GM12878 (cell line): Measurements from ENCODE around the gene AOAH. TPM values are rescaled to one million over a fixed set of nuclear protein-coding genes. Genes with fewer than 3 reads are reported as not detected.

Experiments used
- ATAC-seq: fragments of 200-7000 bp; cut with Tn5 transposase; 3 replicates; pipeline ENCODE4 v1.9.1; 2020; ENCODE audit warnings: mild to moderate bottlenecking, moderate library complexity
- BruUV-seq: library from RNA; stranded (reverse); fragments of 400-500 nt; replicated peaks from 2 replicates; lab custom pipeline; 2021; lab: Mats Ljungman, UMichigan
- CTCF ChIA-PET: fragments of 300-600 bp; sonication (Branson Sonifier 250); formaldehyde crosslinking; extraction: SDS; loops from one replicate; lab custom pipeline; 2021; ENCODE audit warnings: inconsistent platforms; lab: Yijun Ruan, JAX
- POLR2A ChIA-PET: fragments of 350-600 bp; formaldehyde crosslinking; extraction: SDS; loops from one replicate; lab custom pipeline; 2021; ENCODE audit warnings: inconsistent platforms; lab: Charles Lee
- RAD21 ChIA-PET: fragments of 300-600 bp; sonication (Branson Sonifier 250); formaldehyde crosslinking; loops from one replicate; lab custom pipeline; 2023; ENCODE audit warnings: antibody characterized with exemption; ENCODE audit not compliant: unreplicated experiment; lab: Charles Lee
- SMC1A ChIA-PET: fragments of 300-600 bp; sonication (Branson Sonifier 250); formaldehyde crosslinking; loops from one replicate; lab custom pipeline; 2023; ENCODE audit not compliant: unreplicated experiment, uncharacterized antibody; lab: Charles Lee
- DNase-seq: peaks from one replicate; pipeline ENCODE4 v3.0.0-alpha.2; 2011; ENCODE audit warnings: low read depth, low spot score
- FAIRE-seq: peaks from 3 replicates; lab custom pipeline; 2011; peaks lifted over from hg19 to GRCh38; lab: Jason Lieb, UNC
- H2AFZ ChIP-seq: 2 replicates; pipeline ENCODE4 v1.6.0; 2011; ENCODE audit warnings: low read depth, low read length, control low read depth; ENCODE audit not compliant: control insufficient read depth
- H3K27ac ChIP-seq: 2 replicates; pipeline ENCODE4 v1.5.1; 2011; ENCODE audit warnings: control low read depth; ENCODE audit not compliant: control insufficient read depth, insufficient read depth
- H3K27me3 ChIP-seq, 2 experiments: replicated peaks in 1 of 2; 2 replicates each; pipeline versions ENCODE4 v1.6.0 to v1.6.1; 2011; ENCODE audit warnings: low read length in 1 of 2; ENCODE audit not compliant: control insufficient read depth in 2 of 2, insufficient read depth in 2 of 2
- H3K36me3 ChIP-seq, 2 experiments: 2 replicates each; pipeline ENCODE4 v1.5.1; 2011; ENCODE audit warnings: low read length in 1 of 2; ENCODE audit not compliant: control insufficient read depth in 2 of 2, insufficient read depth in 2 of 2
- H3K4me1 ChIP-seq: 2 replicates; pipeline ENCODE4 v1.6.1; 2011; ENCODE audit warnings: mild to moderate bottlenecking, low read length, moderate library complexity, mixed read lengths; ENCODE audit not compliant: control insufficient read depth, insufficient read depth
- H3K4me2 ChIP-seq: 2 replicates; pipeline ENCODE4 v1.6.0; 2011; ENCODE audit warnings: control low read depth; ENCODE audit not compliant: control insufficient read depth, insufficient read depth
- H3K4me3 ChIP-seq: fragments of 200-600 bp; sonication (generic); 2 replicates; pipeline ENCODE4 v1.5.1; 2016
- H3K79me2 ChIP-seq: 2 replicates; pipeline ENCODE4 v1.6.0; 2011; ENCODE audit warnings: low read length; ENCODE audit not compliant: control insufficient read depth, insufficient read depth
- H3K9ac ChIP-seq: 2 replicates; pipeline ENCODE4 v1.8.0; 2011; ENCODE audit warnings: low read length, control low read depth, mixed read lengths; ENCODE audit not compliant: control insufficient read depth, insufficient read depth
- H3K9me3 ChIP-seq: replicated peaks from 3 replicates; pipeline ENCODE4 v1.5.1; 2011; ENCODE audit warnings: mild to moderate bottlenecking, low read length; ENCODE audit not compliant: control insufficient read depth, insufficient read depth
- H4K20me1 ChIP-seq: 2 replicates; pipeline ENCODE4 v1.6.0; 2011; ENCODE audit not compliant: control insufficient read depth, insufficient read depth
- BCLAF1 ChIP-seq: fragments of 450-650 bp; IDR thresholded peaks from 2 replicates; pipeline ENCODE4 v1.6.1; 2017; ENCODE audit warnings: antibody characterized with exemption, mild to moderate bottlenecking, moderate library complexity
- HSF1 ChIP-seq: fragments of 150-350 bp; IDR thresholded peaks from 2 replicates; pipeline ENCODE4 v1.6.1; 2014; ENCODE audit warnings: mild to moderate bottlenecking, low read depth, low read length
- NR2C2 ChIP-seq: IDR thresholded peaks from 2 replicates; pipeline ENCODE4 v1.6.1; 2011; ENCODE audit warnings: borderline replicate concordance, low read depth; ENCODE audit not compliant: control insufficient read depth, insufficient read length
- POU2F2 ChIP-seq: IDR thresholded peaks from 3 replicates; pipeline ENCODE4 v1.6.1; 2011; ENCODE audit warnings: low read depth, mild to moderate bottlenecking, low read length, borderline replicate concordance
- RELB ChIP-seq: fragments of 450-650 bp; IDR thresholded peaks from 2 replicates; pipeline ENCODE4 v1.6.1; 2017; ENCODE audit warnings: low read depth, mild to moderate bottlenecking, moderate library complexity
- RUNX3 ChIP-seq: IDR thresholded peaks from 2 replicates; pipeline ENCODE4 v1.6.1; 2012; ENCODE audit warnings: low read length, inconsistent platforms
- TCF3 ChIP-seq: IDR thresholded peaks from 2 replicates; pipeline ENCODE4 v1.6.1; 2012; ENCODE audit warnings: low read depth, mild to moderate bottlenecking, low read length, borderline replicate concordance; ENCODE audit not compliant: insufficient read depth
- WGBS: methylation state at CpG from one replicate; pipeline ENCODE4 v1.1.6; 2016; ENCODE audit warnings: low lambda C conversion rate; ENCODE audit not compliant: insufficient replicate concordance, insufficient coverage; ENCODE audit errors: missing lambda C conversion rate; 5-methylcytosine and 5-hydroxymethylcytosine counted together
- in situ Hi-C: fragments of 300-500 bp; cut with MboI; formaldehyde crosslinking; loops from 9 replicates; pipeline ENCODE4 v1.14.3; 2018; ENCODE audit warnings: mixed read lengths
- intact Hi-C: fragments of 100-400 bp; cut with micrococcal nuclease; formaldehyde crosslinking; loops from one replicate; pipeline ENCODE4 v1.14.2; 2022; ENCODE audit not compliant: unreplicated experiment
- polyA plus RNA-seq, 11 experiments: library from polyadenylated mRNA; depleted of rRNA in 4 of 11; unstranded in 6 of 11; stranded (reverse) in 5 of 11; fragments of >200 nt; fragmentation: Nextera tagmentation in 4 of 11; fragmentation: Illumina TruSeq in 1 of 11; extraction: Ambion mirVana in 4 of 11; extraction: Trizol in 1 of 11; gene quantifications; 1 replicate in 1 of 11; 2 replicates in 10 of 11; pipeline versions ENCODE4 v1.2.1 to v1.2.3, GENCODE V29; 2011 to 2016; ENCODE audit warnings: inconsistent platforms in 2 of 11, missing spikeins in 2 of 11, low read depth in 1 of 11
- total RNA-seq, 4 experiments: library from RNA; depleted of rRNA in 3 of 4; stranded (reverse); fragments of >200 nt in 3 of 4; fragmentation: Illumina TruSeq in 1 of 4; extraction: Trizol in 1 of 4; gene quantifications; 2 replicates each; pipeline versions ENCODE4 v1.2.1 to v1.2.3, GENCODE V29; 2013 to 2021

Gene AOAH
- total and polyA plus RNA-seq, 10 of the 15 experiments (the other 5 are each of a cell fraction or from before 2014, with no cell fraction given), result 0.32 to 2.8 (median 1.4) TPM

DNA sequence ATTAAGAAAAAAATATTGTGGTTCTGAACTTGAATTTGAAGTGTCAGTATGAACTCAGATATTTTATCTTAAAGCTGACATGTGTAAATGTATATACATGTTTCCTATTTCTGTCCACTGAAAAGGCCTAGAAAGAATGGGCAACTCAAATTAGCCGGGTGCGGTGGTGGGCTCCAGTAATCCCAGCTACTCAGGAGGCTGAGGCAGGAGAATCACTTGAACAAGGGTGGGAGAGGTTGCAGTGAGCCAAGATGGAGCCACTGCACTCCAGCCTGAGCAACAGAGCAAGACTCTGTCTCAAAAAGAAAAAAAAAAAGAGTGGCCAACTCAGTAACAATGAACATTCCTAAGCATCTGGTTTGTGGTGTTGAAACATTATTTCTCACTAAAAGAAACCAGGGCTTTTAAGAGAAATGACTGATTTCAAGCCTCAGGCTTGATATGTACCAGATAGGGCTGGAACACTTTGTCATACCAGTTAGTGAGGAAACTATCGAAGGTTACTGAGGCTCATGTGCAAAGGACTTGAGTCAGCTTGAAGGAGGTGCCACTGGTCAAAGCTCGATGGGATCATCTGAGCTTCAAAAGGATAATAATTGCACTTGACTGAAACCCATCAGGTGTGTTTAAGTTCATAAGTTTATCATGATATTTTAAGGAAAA is 40.5 kb downstream of the AOAH start:
- BruUV-seq, result no TSS peak
- CTCF ChIA-PET, result interaction anchor here (1.2 to 2.6 kb wide), 2 partner anchors 13 to 392 kb away, joined by 3 to 12 read pairs; no protein-coding TSS in a partner anchor
- intact Hi-C loops (no loop called here), in situ Hi-C loops (no loop called here)
- RAD21 ChIA-PET, result no interaction called here
- no peaks in the 10 kb centered on the region for H3K79me2 ChIP-seq
- H3K9me3 ChIP-seq, result no peaks in the 10 kb centered on the region
- H3K27me3 ChIP-seq, result no peaks in the 10 kb centered on the region; a peak in 2 of 4 replicates
- no peak overlapping the region for H2AFZ ChIP-seq
- ATAC-seq, result no peak
- no peak for DNase-seq
- no peak overlapping the region for H3K4me2 ChIP-seq
- SMC1A ChIA-PET, result interaction anchor here (0.6 to 3.4 kb wide), 6 partner anchors 8 to 498 kb away, joined by 3 to 11 read pairs (median 6); no protein-coding TSS in a partner anchor
- TF ChIP-seq NR2C2 (no peak), RUNX3 (no peak), POU2F2 (no peak), TCF3 (no peak), HSF1 (no peak), BCLAF1 (no peak), RELB (no peak)
- no peaks in the 10 kb centered on the region for H3K4me1 ChIP-seq
- no peak for FAIRE-seq
- no peak overlapping the region for H3K9ac ChIP-seq
- no peak overlapping the region for H3K4me3 ChIP-seq
- H3K36me3 ChIP-seq, result no peaks in the 10 kb centered on the region
- 68% methylated on average over 4 of the region's 4 CpGs for WGBS
- POLR2A ChIA-PET, result no interaction called here
- no peak overlapping the region for H3K27ac ChIP-seq
- H4K20me1 ChIP-seq, result no peaks in the 10 kb centered on the region
